Neural crest cell (in vitro differentiated cells): ENCODE measurements around the gene SLC44A2. TPM values are rescaled to one million over a fixed set of nuclear protein-coding genes. Genes with fewer than 3 reads are reported as not detected.

Experiments used
- DNase-seq: peaks from one replicate; pipeline ENCODE4 v3.0.0; 2021; ENCODE audit warnings: low read depth, mixed read lengths, low spot score
- H3K27ac Mint-ChIP-seq: one replicate; pipeline ENCODE4 v1.8.0; 2021; ENCODE audit warnings: mild to moderate bottlenecking, mixed read lengths; ENCODE audit not compliant: unreplicated experiment
- H3K27me3 Mint-ChIP-seq: 2 replicates; pipeline ENCODE4 v1.8.0; 2021; ENCODE audit warnings: low read depth, mild to moderate bottlenecking, mixed read lengths
- H3K36me3 Mint-ChIP-seq: 2 replicates; pipeline ENCODE4 v1.8.0; 2021; ENCODE audit warnings: low read depth, mild to moderate bottlenecking, mixed read lengths
- H3K4me1 Mint-ChIP-seq: 2 replicates; pipeline ENCODE4 v1.8.0; 2021; ENCODE audit warnings: mixed read lengths
- H3K4me3 Mint-ChIP-seq: one replicate; pipeline ENCODE4 v1.8.0; 2021; ENCODE audit warnings: mild to moderate bottlenecking, mixed read lengths
- H3K9me3 Mint-ChIP-seq: 2 replicates; pipeline ENCODE4 v1.8.0; 2021; ENCODE audit warnings: mixed read lengths
- CTCF ChIP-seq: fragments of 200-600 bp; sonication (generic); conservative IDR thresholded peaks from 2 replicates; pipeline ENCODE4 v1.5.0; 2021; ENCODE audit warnings: antibody characterized with exemption, mild to moderate bottlenecking
- long read RNA-seq: library from polyadenylated mRNA; unstranded; transcript quantifications from one replicate; pipeline ENCODE4 v2.0.0, GENCODE V29; 2020
- total RNA-seq: library from RNA; stranded (reverse); gene quantifications from 2 replicates; pipeline ENCODE4 v1.2.1, GENCODE V29; 2021

The SLC44A2 gene
- total RNA-seq = 94.5 and 99.5 TPM in 2 replicates
- long read RNA-seq, transcript SLC44A2-202 (22 exons, 3,301 nt) = major isoform, 5 of 19 reads
- long read RNA-seq, partial matches to known transcripts = 4 of 19 reads
- long read RNA-seq, other reads (novel, unspliced or antisense) = 7 of 19 reads

- H3K27ac Mint-ChIP-seq = no peak within 1 kb of the TSS
- DNase-seq = peak; percentile 35
- no peaks in the 10 kb centered on the region for H3K9me3 Mint-ChIP-seq
- H3K36me3 Mint-ChIP-seq = peaks cover 6% of the 10 kb centered on the region
- H3K4me3 Mint-ChIP-seq = peak within 1 kb of the TSS; percentile 62
- TF ChIP-seq CTCF = no peak
- H3K27me3 Mint-ChIP-seq = no peaks in the 10 kb centered on the region
- peaks cover 16% of the 10 kb centered on the region for H3K4me1 Mint-ChIP-seq
Observed at GRCh38 chr19:10625003-10625761, at the start of gene SLC44A2. Gene SLC44A2 (plus strand): TSS chr19:10625553. CDS start chr19:10625634, 81 bp downstream.

- no peaks in the 10 kb centered on the region for H3K36me3 Mint-ChIP-seq
- H3K27ac Mint-ChIP-seq = no peak overlapping the region
- no peak for DNase-seq
- TF ChIP-seq CTCF = no peak
- H3K4me1 Mint-ChIP-seq = peaks cover 6% of the 10 kb centered on the region
- no peaks in the 10 kb centered on the region for H3K9me3 Mint-ChIP-seq
- no peak overlapping the region for H3K4me3 Mint-ChIP-seq
- H3K27me3 Mint-ChIP-seq = peaks cover under 1% of the 10 kb centered on the region
Observed at GRCh38 chr19:10577951-10578350, 47.4 kb upstream of the SLC44A2 start.

GRCh38 chr19:10580979-10581631 is 44.2 kb upstream of the SLC44A2 start:
- Mint-ChIP-seq H3K4me3 (no peak overlapping the region), H3K36me3 (no peaks in the 10 kb centered on the region), H3K27me3 (peaks cover 26% of the 10 kb centered on the region), H3K27ac (no peak overlapping the region), H3K9me3 (no peaks in the 10 kb centered on the region), H3K4me1 (peaks cover 6% of the 10 kb centered on the region)
- TF ChIP-seq CTCF = peak; percentile 97
- peak; percentile 93 for DNase-seq

GRCh38 chr19:10582091-10582490 is 43.3 kb upstream of the SLC44A2 start:
- H3K36me3 Mint-ChIP-seq = no peaks in the 10 kb centered on the region
- H3K27me3 Mint-ChIP-seq = peaks cover 36% of the 10 kb centered on the region
- no peak overlapping the region for H3K27ac Mint-ChIP-seq
- DNase-seq = no peak
- H3K4me1 Mint-ChIP-seq = peaks cover 6% of the 10 kb centered on the region
- no peak overlapping the region for H3K4me3 Mint-ChIP-seq
- H3K9me3 Mint-ChIP-seq = no peaks in the 10 kb centered on the region
- no peak for TF ChIP-seq CTCF

- no peak overlapping the region for H3K27ac Mint-ChIP-seq
- H3K36me3 Mint-ChIP-seq = peaks cover 5% of the 10 kb centered on the region
- no peak for DNase-seq
- no peak overlapping the region for H3K4me3 Mint-ChIP-seq
- no peak for TF ChIP-seq CTCF
- H3K27me3 Mint-ChIP-seq = peaks cover 46% of the 10 kb centered on the region
- peaks cover 5% of the 10 kb centered on the region for H3K9me3 Mint-ChIP-seq
- peaks cover 12% of the 10 kb centered on the region for H3K4me1 Mint-ChIP-seq
Observed at GRCh38 chr19:10583036-10583776, 42.1 kb upstream of the SLC44A2 start.
